Skin epidermis (tissue), 12 donors: Measurements from ENCODE around the gene CORO2B.
"Not testable (repeated sequence)": the region's sequence is repeated elsewhere in the genome, so short reads cannot be mapped to it uniquely, and the experiment has no call there.

ENCODE experiments used
- H3K27ac ChIP-seq, 21 experiments: fragments of 200-600 bp; sonication (generic) in 11 of 21; one replicate each; pipeline ENCODE4 v1.5.0; 2020; ENCODE audit warnings: mild to moderate bottlenecking in 3 of 21, inconsistent platforms in 2 of 21, moderate library complexity in 2 of 21
- H3K4me3 ChIP-seq, 7 experiments: fragments of 200-600 bp; sonication (generic) in 2 of 7; one replicate each; pipeline ENCODE4 v1.5.0; 2020; ENCODE audit warnings: inconsistent platforms in 2 of 7, mild to moderate bottlenecking in 2 of 7, moderate library complexity in 1 of 7

CORO2B gene

DNA sequence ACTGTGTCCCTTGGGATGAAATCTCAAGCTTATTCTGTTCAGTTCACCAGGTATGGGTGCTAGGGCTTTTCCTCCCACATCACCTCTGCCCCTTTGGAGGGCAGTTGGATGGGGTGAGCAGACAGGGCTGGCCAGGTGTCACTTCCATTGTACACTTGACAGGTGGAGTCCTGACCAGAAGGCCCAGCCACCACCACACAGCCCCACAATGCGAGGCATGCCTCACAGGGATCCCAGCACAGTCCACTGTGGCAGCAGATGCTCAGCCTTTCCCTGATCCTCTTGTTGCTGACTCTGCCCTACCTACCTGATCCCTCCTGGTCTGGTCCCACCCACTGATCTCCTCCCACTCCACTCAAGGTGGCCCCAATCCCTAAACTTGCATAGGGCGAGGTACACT lies 153.7 kb downstream of the CORO2B start:
- Histone ChIP-seq H3K4me3 (no peak overlapping the region), H3K27ac (no peak overlapping the region)

DNA sequence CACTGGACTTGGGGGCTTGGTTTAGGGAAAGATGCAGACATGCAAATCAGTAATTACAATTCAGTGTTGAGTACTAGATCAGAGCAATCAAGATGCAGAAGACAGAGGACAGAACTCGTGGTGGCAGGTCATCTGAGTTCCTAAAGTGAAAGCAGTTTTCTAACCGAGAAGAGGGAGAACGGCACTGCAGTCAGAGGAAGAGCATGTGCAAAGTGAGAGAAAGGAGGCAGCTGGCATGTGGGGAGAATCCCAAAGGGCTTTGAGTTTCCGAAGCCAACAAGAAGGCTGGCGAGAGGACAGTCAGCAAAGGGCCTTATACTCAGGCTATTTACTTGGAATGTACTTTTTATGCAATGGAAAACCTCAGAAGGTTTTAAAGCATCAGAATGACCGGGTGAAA lies 154.9 kb downstream of the CORO2B start:
- Histone ChIP-seq H3K4me3 (no peak overlapping the region), H3K27ac (no peak overlapping the region)

- Histone ChIP-seq H3K4me3 (no peak overlapping the region), H3K27ac (no peak overlapping the region)
Measured at GRCh38 chr15:68734352-68734751, 155.6 kb downstream of the CORO2B start.

- H3K27ac ChIP-seq: no peak overlapping the region
- H3K4me3 ChIP-seq: no peak overlapping the region
Measured at GRCh38 chr15:68734881-68735280, 156.1 kb downstream of the CORO2B start.

DNA sequence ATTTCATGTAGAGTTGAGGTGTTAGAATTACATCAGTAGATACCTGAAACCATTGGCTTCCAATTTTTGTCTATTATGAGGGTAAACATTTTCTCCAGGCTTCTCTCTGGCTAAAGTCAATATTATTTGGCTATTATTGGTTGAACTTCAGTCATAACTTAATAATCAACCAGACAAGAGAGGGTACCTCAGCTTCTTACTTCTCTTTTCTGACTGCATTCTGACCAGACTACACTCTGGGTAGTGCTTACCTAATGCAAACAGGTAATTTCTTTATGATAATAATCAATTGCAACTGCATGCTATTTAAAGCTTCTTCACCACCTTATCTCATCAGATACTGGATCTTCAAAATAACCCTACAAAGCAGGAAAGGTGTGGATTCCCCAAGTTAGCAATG lies 156.8 kb downstream of the CORO2B start:
- no peak overlapping the region for H3K27ac ChIP-seq
- no peak overlapping the region for H3K4me3 ChIP-seq

DNA sequence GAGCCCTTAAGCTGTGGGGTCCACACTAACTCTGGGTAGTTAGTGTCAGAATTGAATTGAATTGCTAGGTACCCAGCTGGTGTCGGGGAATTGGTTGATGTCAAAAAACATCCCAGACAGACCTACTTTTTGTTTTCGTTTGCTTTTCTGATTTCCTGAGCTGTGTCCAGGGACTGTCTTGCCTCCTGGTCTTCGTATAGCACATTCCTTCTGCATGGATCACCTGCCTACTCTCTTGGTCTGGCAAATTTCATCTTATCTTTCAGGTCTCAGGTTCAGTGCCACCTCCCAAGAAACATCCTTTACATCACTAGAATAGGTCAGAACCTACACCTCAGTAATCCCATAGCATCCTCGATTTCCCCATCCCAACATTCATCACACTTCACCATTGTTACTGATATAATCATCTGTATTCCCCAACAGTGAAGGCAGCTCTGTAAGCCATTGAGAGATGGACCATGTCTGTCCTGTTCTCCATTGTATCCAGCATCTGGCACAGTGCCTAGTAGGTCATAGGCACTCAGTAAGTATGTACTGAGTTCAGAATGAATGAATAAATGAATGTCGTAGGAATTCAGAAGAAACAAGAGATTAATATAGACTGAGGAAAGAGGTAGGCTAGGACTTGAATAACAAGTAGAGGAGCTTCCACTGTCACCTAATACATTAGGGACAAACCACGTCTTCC lies 160.7 kb downstream of the CORO2B start:
- no peak overlapping the region for H3K27ac ChIP-seq
- no peak overlapping the region for H3K4me3 ChIP-seq

DNA sequence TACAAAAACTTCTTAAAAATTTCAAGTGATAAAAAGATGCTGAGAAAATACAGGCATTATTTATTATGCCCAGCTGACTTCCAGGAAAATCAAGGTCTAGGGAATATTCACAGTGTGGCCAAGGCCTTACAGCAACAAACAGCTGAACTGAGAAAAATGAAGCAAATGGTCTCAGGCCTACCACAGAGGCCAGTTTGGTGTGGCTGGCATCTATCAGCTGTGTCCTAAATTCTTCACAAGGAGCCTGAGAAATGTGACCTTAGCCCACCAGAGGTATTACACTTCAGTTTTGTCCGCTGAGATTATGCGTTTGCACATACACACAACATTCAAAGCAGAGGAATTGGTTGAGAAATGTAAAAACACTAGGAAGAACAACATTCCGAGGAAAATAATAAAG lies 164.5 kb downstream of the CORO2B start:
- H3K4me3 ChIP-seq: no peak overlapping the region
- no peak overlapping the region for H3K27ac ChIP-seq

- H3K27ac ChIP-seq: no peak overlapping the region
- no peak overlapping the region for H3K4me3 ChIP-seq
Measured at GRCh38 chr15:68749365-68749764, 170.6 kb downstream of the CORO2B start.

GRCh38 chr15:68749793-68750192 lies 171.0 kb downstream of the CORO2B start:
- Histone ChIP-seq H3K4me3 (no peak overlapping the region), H3K27ac (no peak overlapping the region)

DNA sequence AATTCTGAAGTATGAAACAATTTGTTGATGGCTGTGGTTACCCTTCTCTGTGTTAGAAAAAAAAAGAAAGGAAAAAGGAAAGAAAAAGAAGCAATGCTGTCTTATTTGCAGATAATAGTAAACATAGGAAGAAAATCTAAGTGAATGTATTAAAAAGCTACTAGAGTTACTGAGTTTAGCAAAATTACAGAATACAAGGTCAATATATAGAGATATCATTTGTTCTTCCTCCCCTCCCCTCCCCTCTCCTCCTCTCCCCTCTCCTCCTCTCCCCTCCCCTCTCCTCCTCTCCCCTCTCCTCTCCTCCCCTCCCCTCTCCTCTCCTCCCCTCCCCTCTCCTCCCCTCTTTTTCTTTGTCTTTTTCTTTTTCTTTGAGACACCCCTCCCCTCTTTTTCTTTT lies 172.8 kb downstream of the CORO2B start:
- Histone ChIP-seq H3K4me3 (no peak overlapping the region), H3K27ac (no peak overlapping the region)

DNA sequence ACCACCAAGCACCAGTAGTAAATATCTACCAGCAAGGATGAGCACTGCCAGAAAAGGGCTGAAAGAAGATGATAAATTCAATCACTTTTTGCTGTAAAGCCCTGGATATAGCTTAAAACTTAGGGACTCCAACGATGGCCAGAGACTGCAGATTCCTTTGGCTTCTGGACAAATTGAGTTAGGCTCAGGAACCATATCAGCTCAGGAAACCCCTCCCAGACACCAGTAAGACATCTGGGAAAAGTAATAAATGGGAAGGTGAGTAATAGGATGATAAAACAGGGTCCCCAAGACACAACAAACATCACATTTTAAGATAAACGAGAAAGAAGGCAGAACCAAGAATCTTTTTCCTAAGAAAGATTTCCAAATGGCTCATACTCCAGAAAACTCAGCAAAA lies 176.9 kb downstream of the CORO2B start:
- Histone ChIP-seq H3K27ac (no peak overlapping the region), H3K4me3 (no peak overlapping the region)

DNA sequence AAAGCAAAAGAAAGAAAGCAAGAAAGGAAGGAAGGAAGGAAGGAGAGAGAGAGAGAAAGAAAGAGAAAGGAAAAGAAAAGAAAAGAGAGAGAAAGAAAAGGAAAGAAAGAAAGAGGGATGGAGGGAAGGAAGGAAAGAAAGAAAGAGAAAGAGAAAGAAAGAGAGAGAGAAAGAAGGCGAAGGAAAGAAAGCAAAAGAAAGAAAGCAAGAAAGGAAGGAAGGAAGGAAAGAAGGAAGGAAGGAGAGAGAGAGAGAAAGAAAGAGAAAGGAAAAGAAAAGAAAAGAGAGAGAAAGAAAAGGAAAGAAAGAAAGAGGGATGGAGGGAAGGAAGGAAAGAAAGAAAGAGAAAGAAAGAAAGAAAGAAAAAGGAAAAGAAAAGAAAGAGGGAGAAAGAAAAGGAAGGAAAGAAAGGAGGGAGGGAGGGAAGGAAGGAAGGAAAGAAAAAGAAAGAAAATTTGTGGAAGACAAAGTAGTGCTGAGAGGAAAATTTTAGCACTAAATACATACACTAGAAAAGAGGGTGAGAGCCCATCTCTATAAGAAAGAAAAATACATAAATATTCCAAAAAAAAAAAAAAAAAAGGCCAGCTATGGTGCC lies 181.3 kb downstream of the CORO2B start:
- H3K4me3 ChIP-seq, H3K27ac ChIP-seq: not testable (repeated sequence)

- H3K4me3 ChIP-seq: no peak overlapping the region
Measured at GRCh38 chr15:68763063-68763462, 184.3 kb downstream of the CORO2B start.

DNA sequence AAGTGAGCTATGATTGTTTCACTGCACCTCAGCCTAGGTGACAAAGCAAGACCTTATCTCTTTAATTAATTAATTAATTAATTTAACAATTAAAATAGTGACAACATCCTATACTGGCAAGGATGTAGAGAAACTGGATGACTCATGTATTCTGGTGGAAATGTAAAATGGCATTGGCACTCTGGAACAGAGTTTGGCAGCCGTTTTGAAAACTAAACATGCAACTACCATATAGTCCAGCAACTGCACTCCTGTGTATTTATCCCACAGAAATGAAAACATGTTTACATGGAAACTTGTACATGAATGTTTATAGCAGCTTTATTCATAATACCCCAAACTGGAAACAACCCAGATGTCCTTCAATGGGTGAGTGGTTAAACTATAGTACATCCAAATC lies 185.3 kb downstream of the CORO2B start:
- Histone ChIP-seq H3K4me3 (no peak overlapping the region), H3K27ac (no peak overlapping the region)

More at GRCh38 chr15:68763063-68763462, 184.3 kb downstream of the CORO2B start:
- no peak overlapping the region for H3K27ac ChIP-seq

DNA sequence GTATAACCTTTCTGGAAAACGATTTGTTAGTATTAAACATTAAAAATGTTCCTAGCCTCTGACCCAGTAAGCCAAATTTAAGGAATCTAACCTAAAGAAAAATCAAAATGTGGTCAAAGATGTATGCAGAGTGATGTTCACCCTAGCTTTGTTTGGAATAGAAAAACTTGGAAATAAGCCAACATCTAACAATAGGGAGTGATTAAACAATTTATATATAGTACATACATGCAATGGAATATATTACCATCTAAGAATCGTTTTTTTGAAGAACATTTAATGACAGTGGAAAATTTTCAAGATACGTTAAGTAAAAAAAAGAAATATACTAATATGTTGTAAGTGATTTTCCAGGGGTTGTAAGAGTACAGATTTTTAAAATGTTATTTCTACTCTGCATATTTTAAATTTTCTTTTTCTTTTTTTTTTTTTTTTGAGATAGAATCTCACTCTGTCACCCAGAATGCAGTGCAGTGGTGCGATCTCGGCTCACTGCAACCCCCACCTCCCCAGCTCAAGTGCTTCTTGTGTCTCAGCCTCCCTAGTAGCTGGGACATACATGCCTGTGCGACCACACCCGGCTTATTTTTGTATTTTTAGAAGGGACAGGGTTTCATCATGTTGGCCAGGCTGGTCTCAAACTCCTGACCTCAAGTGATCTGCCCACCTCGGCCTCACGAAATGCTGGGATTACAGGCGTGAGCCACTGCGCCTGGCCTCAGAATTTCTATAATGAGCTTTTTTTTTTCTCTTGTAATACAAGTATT lies 187.0 kb downstream of the CORO2B start:
- H3K4me3 ChIP-seq: no peak overlapping the region

GRCh38 chr15:68767833-68768232 lies 189.0 kb downstream of the CORO2B start:
- Histone ChIP-seq H3K4me3 (no peak overlapping the region), H3K27ac (no peak overlapping the region)

More for the DNA sequence above, 187.0 kb downstream of the CORO2B start:
- H3K27ac ChIP-seq: no peak overlapping the region

- H3K27ac ChIP-seq: no peak overlapping the region
- H3K4me3 ChIP-seq: no peak overlapping the region
Measured at GRCh38 chr15:68768321-68768720, 189.5 kb downstream of the CORO2B start.

GRCh38 chr15:68769702-68770101 lies 190.9 kb downstream of the CORO2B start:
- H3K4me3 ChIP-seq: no peak overlapping the region
- no peak overlapping the region for H3K27ac ChIP-seq

- Histone ChIP-seq H3K4me3 (no peak overlapping the region), H3K27ac (no peak overlapping the region)
Measured at GRCh38 chr15:68770216-68770615, 191.4 kb downstream of the CORO2B start.

GRCh38 chr15:68773036-68773435 lies 194.2 kb downstream of the CORO2B start:
- no peak overlapping the region for H3K4me3 ChIP-seq
- no peak overlapping the region for H3K27ac ChIP-seq

DNA sequence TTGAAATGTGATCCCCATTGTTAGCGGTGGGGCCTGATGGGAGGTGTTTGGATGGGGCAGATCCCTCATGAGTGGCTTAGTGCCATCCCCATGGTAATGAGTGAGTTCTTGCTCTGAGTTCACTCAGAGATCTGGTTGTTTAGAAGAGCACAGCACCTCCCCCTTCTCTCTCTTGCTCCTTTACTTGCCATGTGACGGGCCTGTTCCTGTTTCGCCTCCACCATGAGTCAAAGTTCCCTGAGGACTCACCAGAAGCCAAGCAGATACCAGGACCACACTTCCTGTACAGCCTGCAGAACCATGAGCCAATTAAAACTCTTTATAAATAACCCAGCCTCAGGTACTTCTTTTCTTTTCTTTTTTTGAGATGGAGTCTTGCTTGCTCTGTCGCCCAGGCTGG lies 195.3 kb downstream of the CORO2B start:
- H3K4me3 ChIP-seq: no peak overlapping the region
- no peak overlapping the region for H3K27ac ChIP-seq
